ENCODE results near the gene NSMCE4A.
"Not testable (repeated sequence)": the region's sequence is repeated elsewhere in the genome, so short reads cannot be mapped to it uniquely, and the experiment has no call there.

- TF ChIP-seq POLR2AphosphoS5, POLR2A (IDR thresholded peaks at IDR 0.05; ENCODE audit: low read depth, low read length): not testable (repeated sequence)
These were observed 56.2 kb downstream of the NSMCE4A start for GRCh38 chr10:121918800-121919199.

Data from GM12891 (cell line).